ENCODE data around the gene C17orf107.

Gene C17orf107

GRCh38 chr17:4877089-4877488 lies 22.2 kb upstream of the C17orf107 start:
- no peak for DNase-seq (ENCODE audit: low read depth)

DNA sequence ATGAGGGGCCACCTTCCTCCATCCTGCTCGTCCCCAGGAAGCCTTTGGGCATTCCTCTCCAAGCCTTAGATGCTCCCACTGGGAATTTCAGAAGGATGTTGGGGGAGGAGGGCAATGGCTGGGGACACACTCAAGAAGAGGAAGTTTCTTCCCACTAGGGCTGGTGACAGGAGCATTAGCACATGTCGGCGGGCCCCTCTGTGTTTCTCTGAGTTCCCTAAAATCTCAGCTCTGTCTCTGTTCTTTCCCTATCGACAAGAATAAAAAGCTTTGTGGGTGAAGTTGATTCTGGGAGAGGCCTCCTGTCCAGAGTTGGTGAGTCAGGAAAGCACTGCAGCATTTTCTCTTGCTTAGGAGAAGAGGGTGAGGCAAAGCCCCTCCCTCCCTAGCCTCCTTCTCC lies 19.7 kb upstream of the C17orf107 start:
- DNase-seq (ENCODE audit: low read depth), result no peak

- no peak for DNase-seq (ENCODE audit: low read depth)
Observed at GRCh38 chr17:4880857-4881256, 18.5 kb upstream of the C17orf107 start.

DNA sequence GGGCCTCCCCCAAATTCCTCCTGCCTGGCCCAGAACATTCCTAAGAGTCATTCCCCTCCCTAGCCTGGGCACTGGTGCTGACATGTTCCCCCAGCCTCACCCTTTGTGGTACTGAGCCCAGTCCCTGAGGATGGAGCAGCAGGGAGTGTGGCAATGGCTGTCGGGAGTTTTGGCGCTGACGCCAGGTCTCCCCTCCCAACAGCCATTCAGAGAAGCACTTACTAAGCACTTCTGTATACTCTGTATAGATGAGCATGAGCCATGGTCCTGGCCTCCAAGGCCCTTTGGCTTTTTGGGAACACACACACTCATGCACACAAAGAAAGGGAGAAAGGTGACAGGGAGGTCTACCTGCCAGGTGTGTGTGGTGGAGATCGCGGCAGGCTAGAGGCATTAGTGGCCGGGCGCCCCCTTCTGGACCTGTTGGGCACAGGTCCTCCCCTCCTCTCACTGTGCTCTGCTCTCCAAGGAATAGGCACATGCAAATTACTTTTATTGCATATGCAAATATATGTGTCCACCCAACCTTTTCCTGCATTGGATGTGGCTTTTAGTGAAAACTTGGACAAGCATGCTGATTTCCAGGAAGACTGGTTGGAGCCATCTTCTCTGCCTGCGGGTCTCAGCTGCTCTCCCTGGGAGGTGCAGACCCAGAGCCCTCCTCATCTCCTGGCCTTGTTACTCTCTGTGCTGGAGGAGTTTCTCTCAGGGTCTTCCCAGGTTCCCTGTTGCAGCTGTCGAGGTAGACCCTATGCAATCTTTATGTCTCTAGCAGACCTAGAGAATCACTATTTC lies 17.4 kb upstream of the C17orf107 start:
- no peak for DNase-seq (ENCODE audit: low read depth)

DNA sequence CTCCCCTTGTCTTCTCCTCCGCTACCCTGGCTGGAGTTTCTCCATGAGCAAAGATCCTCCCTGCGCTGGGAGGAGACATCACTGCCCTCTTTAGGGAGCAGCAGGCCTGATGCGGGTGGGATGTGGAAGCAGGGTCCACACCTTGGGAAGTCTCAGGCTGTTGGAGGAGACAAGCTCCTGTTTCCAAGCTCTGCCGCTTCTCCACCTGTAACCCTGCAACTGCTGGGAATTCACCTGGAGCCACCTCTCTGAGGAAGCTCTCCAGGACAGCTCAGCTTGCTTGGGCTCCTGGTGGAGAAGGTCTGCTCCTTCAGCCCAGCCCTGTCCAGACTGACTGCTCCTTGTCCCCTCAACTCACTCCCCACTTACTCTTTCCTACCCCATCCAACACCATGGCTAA lies 14.8 kb upstream of the C17orf107 start:
- DNase-seq (ENCODE audit: low read depth), result no peak

DNA sequence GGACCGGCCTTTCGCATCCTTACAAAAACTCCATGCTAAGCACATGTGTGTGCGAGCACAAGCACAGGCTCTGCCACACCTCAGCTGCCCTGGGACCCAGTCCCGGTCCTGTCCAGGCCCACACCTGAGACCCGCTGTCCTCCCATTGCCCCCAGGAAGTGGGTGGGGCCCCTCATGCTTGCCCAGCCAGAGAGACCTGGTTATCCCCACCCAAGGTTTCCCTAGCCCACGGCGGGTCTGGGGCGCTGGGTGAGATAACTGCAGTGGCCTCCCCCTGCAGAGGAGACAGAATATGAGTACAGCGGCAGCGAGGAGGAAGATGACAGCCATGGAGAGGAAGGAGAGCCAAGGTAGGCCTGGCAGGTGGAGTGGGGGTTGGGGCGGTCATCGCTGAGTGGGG lies 12.5 kb upstream of the C17orf107 start:
- no peak for DNase-seq (ENCODE audit: low read depth)

DNA sequence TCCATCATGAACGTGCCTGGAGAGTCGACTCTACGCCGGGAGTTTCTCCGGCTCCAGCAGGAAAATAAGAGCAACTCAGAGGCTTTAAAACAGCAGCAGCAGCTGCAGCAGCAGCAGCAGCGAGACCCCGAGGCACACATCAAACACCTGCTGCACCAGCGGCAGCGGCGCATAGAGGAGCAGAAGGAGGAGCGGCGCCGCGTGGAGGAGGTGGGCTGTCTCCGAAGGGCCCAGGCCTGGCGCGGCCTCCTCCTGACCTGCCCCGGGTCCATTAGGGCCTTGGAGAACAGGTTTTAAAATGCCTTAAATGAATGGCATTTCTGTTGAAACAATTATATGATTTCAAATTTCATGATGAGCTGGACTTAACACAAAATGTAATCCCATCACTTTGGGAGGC lies 11.8 kb upstream of the C17orf107 start:
- no peak for DNase-seq (ENCODE audit: low read depth)

DNA sequence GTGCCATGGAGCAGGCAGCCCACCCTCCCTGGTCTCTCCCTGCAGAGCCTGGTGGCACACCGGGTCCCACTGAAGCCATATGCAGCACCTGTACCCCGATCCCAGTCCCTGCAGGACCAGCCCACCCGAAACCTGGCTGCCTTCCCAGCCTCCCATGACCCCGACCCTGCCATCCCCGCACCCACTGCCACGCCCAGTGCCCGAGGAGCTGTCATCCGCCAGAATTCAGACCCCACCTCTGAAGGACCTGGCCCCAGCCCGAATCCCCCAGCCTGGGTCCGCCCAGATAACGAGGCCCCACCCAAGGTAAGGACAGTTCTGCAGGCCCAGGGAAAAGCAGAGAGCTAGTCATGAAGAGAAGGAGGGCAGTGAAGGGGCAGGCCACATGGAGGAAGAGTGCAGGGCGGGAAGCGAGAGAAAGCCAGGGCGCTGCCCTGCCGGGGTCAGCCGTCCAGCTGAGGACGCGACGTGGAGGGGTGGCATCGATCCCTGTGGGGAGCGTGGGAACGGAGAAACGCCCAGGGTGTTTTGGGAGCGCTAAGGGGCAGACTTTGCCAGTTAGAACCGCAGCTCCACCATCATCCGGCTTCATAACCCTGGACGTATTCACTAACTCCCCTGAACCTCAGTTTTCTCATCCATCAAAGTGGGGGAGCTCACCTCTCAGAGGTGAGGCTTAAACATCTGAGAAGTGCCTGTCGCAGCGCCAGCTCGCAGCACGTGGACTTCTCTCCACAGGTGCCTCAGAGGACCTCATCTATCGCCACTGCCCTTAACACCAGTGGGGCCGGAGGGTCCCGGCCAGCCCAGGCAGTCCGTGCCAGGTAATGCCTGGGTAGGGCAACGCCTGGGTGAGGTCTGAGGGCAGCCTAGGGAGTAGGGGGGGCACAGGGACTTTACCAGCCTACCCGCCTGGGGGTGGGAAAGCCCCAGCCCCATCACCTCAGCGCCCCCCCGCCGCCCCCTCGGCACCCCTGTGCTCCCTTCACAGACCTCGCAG lies 7.6 kb upstream of the C17orf107 start:
- DNase-seq (ENCODE audit: low read depth), result no peak

GRCh38 chr17:4892499-4893221 lies 6.7 kb upstream of the C17orf107 start:
- DNase-seq (ENCODE audit: low read depth), result no peak

DNA sequence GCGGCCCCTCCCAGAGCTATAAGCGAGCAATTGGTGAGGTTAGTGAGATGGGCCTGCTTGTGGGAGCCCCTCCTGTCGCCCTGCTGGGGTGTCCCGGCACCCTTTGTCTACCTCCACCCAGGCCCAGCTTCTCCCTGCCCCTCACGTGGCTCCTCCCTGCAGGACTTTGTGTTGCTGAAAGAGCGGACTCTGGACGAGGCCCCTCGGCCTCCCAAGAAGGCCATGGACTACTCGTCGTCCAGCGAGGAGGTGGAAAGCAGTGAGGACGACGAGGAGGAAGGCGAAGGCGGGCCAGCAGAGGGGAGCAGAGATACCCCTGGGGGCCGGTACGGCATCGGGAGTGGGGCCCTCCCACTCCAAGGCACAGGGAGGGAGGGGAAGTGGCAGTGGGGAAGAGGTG lies 6.1 kb upstream of the C17orf107 start:
- DNase-seq (ENCODE audit: low read depth), result no peak

DNA sequence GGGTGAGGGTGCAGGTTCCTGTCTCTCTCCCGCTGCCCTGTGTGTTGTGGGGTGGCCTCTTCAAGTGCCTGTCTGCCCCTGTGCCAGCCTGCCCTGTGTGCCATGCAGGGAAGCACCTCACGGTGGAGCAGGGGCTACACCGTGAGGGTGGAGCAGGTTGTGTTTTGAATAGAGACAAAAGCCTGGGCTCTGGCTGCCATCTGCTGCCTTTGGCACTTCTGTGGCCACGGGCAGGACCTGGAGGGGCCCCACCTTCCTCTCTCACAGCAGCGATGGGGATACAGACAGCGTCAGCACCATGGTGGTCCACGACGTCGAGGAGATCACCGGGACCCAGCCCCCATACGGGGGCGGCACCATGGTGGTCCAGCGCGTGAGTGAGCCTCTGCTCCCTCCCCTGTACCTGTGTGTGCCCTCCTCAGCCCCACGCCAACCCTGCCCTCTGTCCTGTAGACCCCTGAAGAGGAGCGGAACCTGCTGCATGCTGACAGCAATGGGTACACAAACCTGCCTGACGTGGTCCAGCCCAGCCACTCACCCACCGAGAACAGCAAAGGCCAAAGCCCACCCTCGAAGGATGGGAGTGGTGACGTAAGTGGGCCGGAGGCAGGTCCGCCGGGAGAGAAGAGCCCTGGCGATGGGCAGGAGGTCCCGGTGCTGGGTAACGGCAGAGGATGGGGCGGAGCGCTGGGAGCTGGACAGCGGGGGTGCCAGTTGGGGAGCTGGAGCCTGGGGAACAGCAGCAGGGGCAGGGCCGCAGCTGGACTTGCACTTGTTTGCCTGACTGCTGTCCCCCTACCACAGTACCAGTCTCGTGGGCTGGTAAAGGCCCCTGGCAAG lies 5.4 kb upstream of the C17orf107 start:
- no peak for DNase-seq (ENCODE audit: low read depth)

- DNase-seq (ENCODE audit: low read depth), result no peak
Observed at GRCh38 chr17:4895121-4895520, 4.2 kb upstream of the C17orf107 start.

GRCh38 chr17:4895657-4896331 lies 3.5 kb upstream of the C17orf107 start:
- DNase-seq (ENCODE audit: low read depth), result no peak

GRCh38 chr17:4896332-4897197 lies 2.8 kb upstream of the C17orf107 start:
- DNase-seq (ENCODE audit: low read depth), result no peak

DNA sequence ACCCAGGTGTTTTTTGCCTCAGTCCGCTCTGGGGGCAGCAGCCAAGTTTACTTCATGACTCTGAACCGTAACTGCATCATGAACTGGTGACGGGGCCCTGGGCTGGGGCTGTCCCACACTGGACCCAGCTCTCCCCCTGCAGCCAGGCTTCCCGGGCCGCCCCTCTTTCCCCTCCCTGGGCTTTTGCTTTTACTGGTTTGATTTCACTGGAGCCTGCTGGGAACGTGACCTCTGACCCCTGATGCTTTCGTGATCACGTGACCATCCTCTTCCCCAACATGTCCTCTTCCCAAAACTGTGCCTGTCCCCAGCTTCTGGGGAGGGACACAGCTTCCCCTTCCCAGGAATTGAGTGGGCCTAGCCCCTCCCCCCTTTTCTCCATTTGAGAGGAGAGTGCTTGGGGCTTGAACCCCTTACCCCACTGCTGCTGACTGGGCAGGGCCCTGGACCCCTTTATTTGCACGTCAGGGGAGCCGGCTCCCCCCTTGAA lies 2.1 kb upstream of the C17orf107 start:
- no peak for DNase-seq (ENCODE audit: low read depth)

- DNase-seq (ENCODE audit: low read depth), result no peak
Observed at GRCh38 chr17:4897785-4898184, 1.6 kb upstream of the C17orf107 start.

DNA sequence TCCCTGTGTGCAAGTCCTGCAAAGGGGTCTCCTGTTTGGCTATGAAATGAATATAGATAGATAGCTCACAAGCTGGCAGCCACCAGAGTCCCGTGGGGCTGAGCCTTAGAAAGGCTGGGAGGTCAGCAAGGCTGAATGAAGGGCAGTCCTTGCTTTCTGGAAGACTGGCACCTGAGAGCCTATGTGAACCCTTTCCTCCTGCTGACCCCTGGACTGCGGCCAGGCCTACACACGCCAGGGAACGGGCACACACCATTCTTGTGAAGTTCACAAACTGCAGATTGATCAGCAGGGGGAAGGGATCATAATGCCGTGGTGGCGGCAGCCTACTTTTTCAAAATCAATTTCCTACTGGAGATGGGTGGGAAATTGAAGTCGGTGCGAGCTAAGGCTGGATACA lies 985 bp upstream of the C17orf107 start:
- DNase-seq (ENCODE audit: low read depth), result no peak

DNA sequence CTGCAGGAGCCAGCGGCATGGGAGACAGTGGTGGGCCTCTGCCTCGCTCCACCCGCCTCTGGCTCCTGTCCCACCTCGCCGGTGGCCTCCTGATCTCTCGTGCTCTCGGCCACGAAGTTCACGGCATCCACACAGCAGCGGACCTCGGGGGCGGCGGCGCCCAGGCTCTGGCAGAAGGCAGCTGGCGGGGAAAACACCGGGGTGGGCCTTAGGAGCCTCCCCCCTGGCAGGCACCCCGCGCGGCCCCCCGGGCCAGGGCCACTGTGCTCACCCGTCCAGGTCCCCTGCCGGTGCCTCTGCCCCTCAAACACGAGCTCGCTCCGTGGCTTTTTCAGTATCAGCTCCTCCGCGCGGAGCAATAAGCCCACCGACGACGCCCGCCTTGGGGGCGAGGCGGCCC lies 409 bp upstream of the C17orf107 start:
- DNase-seq (ENCODE audit: low read depth), result no peak

GRCh38 chr17:4900231-4901107 lies 1.1 kb downstream of the C17orf107 start:
- DNase-seq (ENCODE audit: low read depth), result no peak
